Measurements from ENCODE around the gene ST8SIA1. TPM values are rescaled to one million over a fixed set of nuclear protein-coding genes. Genes with fewer than 3 reads are reported as not detected.

The ST8SIA1 gene
- total and polyA plus RNA-seq, 2 of the 4 experiments (the other 2 are of a cell fraction) = not detected

DNA sequence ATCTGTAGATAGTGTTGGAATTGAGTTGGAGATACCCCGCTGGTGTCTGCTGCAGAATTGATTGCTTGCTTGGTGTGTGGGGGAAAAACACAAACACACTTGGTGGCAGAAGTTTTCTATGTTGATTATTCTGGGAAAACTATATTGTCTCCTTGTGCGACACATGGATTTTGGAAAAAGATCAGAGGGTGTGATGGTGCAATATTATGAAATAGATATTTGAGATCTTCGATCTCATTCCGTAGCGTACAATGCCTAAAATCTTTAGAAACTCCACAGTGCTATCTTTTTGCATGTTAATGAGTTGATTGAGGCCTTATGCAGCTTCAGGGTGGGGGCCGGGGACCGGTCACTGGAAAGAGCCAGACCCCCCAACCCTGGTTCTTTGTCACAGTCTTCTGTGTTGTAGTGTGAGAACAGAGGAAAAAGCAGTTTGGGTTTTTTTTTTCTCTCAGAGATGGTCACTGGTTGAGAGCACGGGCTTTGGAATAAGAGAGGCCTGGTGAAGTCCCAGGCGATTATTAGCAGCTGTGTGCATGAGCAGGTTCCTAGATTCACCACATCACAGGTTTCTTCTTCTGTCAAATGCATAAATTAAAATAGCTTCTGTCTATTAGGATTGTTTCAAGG, 88.2 kb downstream of the ST8SIA1 start:
- Histone ChIP-seq H3K27me3 (ENCODE audit: control insufficient read depth, insufficient read depth, low read length) (no peaks in the 10 kb centered on the region), H2BK15ac (ENCODE audit: low read depth, low read length) (no peak overlapping the region), H3K36me3 (ENCODE audit: control insufficient read depth, insufficient read depth, low read length) (no peaks in the 10 kb centered on the region), H4K91ac (ENCODE audit: insufficient read depth, low read depth, low read length) (no peak overlapping the region), H2BK5ac (ENCODE audit: low read depth, low read length, poor library complexity, severe bottlenecking) (no peak overlapping the region), H3K9me1 (ENCODE audit: insufficient read depth, low read length) (no peaks in the 10 kb centered on the region), H4K8ac (ENCODE audit: low read depth in 2 of 2, low read length in 2 of 2) (no peak overlapping the region), H2BK120ac (ENCODE audit: low read depth, low read length) (no peak overlapping the region), H3K4me3 (ENCODE audit: insufficient read depth, low read depth, low read length) (no peak overlapping the region), H4K5ac (ENCODE audit: low read depth, low read length) (no peak overlapping the region), H2BK20ac (ENCODE audit: low read depth, low read length) (no peak overlapping the region), H3K18ac (ENCODE audit: low read depth, low read length) (no peak overlapping the region), H3K27ac (ENCODE audit: insufficient read depth, low read length) (no peak overlapping the region), H4K20me1 (ENCODE audit: insufficient read depth, low read length) (no peaks in the 10 kb centered on the region), H3K14ac (replicated peaks; ENCODE audit: low read depth, low read length) (no peak overlapping the region), H3K79me1 (ENCODE audit: low read depth in 1 of 2, low read length in 2 of 2) (no peaks in the 10 kb centered on the region), H3K9me3 (ENCODE audit: control insufficient read depth, insufficient read depth, low read length) (no peaks in the 10 kb centered on the region), H3K9ac (ENCODE audit: low read depth, low read length) (no peak overlapping the region), H3K4me1 (ENCODE audit: control insufficient read depth, insufficient read depth, low read length) (no peaks in the 10 kb centered on the region), H2AK5ac (ENCODE audit: low read depth, low read length) (no peak overlapping the region), H3K23ac (ENCODE audit: low read depth, low read length) (no peak overlapping the region), H2AK9ac (replicated peaks; ENCODE audit: low read depth, low read length, poor library complexity) (no peak overlapping the region), H3K4me2 (ENCODE audit: low read depth, low read length) (no peak overlapping the region), H2AFZ (replicated peaks; ENCODE audit: low read length, poor library complexity) (no peak overlapping the region), H3K4ac (ENCODE audit: low read depth, low read length) (no peak overlapping the region), H3K56ac (ENCODE audit: extremely low read depth, insufficient read depth, low read length) (no peak overlapping the region)
- ChIA-PET CTCF (no interaction called here), POLR2A (ENCODE audit: unreplicated experiment) (interaction anchor here (0.8 kb wide), 1 partner anchor 12 kb away, joined by 3 read pairs; no protein-coding TSS in a partner anchor)
- in situ Hi-C loops (cut with MboI; ENCODE audit: low sequenced_read_pairs) = no loop called here
- DNase-seq = no peak
- ATAC-seq (ENCODE audit: low read depth) = no peak
- TF ChIP-seq POLR2A (IDR thresholded peaks at IDR 0.05; ENCODE audit: low read depth, low read length) (no peak), MXI1 (IDR thresholded peaks at IDR 0.05; ENCODE audit: borderline replicate concordance, low read depth, low read length) (no peak), BHLHE40 (IDR thresholded peaks at IDR 0.05; ENCODE audit: low read depth, low read length) (no peak), FOS (IDR thresholded peaks at IDR 0.05; ENCODE audit: low read depth, low read length) (no peak), RFX5 (IDR thresholded peaks at IDR 0.05; ENCODE audit: low read depth, low read length) (no peak), RCOR1 (IDR thresholded peaks at IDR 0.05; ENCODE audit: insufficient replicate concordance, low read length) (no peak), SMC3 (IDR thresholded peaks at IDR 0.05; ENCODE audit: low read depth, low read length) (no peak), MAZ (IDR thresholded peaks at IDR 0.05; ENCODE audit: borderline replicate concordance, low read depth, low read length) (no peak), CEBPB (IDR thresholded peaks at IDR 0.05; ENCODE audit: low read depth, low read length) (no peak), RAD21 (IDR thresholded peaks at IDR 0.05; ENCODE audit: low read length) (no peak), NFE2L2 (IDR thresholded peaks at IDR 0.05; ENCODE audit: low read depth, low read length) (no peak), CHD1 (IDR thresholded peaks at IDR 0.05; ENCODE audit: low read depth, low read length) (no peak), MAFK (IDR thresholded peaks at IDR 0.05; ENCODE audit: low read depth, low read length) (no peak)
- TF ChIP-seq, protein P1, sequence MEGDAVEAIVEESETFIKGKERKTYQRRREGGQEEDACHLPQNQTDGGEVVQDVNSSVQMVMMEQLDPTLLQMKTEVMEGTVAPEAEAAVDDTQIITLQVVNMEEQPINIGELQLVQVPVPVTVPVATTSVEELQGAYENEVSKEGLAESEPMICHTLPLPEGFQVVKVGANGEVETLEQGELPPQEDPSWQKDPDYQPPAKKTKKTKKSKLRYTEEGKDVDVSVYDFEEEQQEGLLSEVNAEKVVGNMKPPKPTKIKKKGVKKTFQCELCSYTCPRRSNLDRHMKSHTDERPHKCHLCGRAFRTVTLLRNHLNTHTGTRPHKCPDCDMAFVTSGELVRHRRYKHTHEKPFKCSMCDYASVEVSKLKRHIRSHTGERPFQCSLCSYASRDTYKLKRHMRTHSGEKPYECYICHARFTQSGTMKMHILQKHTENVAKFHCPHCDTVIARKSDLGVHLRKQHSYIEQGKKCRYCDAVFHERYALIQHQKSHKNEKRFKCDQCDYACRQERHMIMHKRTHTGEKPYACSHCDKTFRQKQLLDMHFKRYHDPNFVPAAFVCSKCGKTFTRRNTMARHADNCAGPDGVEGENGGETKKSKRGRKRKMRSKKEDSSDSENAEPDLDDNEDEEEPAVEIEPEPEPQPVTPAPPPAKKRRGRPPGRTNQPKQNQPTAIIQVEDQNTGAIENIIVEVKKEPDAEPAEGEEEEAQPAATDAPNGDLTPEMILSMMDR (conservative IDR thresholded peaks at IDR 0.05; ENCODE audit: low read depth, low read length) = no peak
- TF ChIP-seq, protein P2, sequence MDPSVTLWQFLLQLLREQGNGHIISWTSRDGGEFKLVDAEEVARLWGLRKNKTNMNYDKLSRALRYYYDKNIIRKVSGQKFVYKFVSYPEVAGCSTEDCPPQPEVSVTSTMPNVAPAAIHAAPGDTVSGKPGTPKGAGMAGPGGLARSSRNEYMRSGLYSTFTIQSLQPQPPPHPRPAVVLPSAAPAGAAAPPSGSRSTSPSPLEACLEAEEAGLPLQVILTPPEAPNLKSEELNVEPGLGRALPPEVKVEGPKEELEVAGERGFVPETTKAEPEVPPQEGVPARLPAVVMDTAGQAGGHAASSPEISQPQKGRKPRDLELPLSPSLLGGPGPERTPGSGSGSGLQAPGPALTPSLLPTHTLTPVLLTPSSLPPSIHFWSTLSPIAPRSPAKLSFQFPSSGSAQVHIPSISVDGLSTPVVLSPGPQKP (IDR thresholded peaks at IDR 0.05; ENCODE audit: borderline replicate concordance, low read depth, low read length) = no peak
- TF ChIP-seq, protein P3, sequence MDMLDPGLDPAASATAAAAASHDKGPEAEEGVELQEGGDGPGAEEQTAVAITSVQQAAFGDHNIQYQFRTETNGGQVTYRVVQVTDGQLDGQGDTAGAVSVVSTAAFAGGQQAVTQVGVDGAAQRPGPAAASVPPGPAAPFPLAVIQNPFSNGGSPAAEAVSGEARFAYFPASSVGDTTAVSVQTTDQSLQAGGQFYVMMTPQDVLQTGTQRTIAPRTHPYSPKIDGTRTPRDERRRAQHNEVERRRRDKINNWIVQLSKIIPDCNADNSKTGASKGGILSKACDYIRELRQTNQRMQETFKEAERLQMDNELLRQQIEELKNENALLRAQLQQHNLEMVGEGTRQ (IDR thresholded peaks at IDR 0.05; ENCODE audit: low read depth, low read length) = no peak
- WGBS, 2 experiments (ENCODE audit: extremely low coverage in 2 of 2, insufficient read length in 1 of 2) = 67% methylated on average over 2 of the region's 9 CpGs; no CpG with 5 or more reads in 1 of the 2 experiments
- dilution Hi-C loops (cut with HindIII; ENCODE audit: low sequenced_read_pairs, unreplicated experiment) = no loop called here
- BruUV-seq (replicated peaks) = no TSS peak
- intact Hi-C loops (cut with micrococcal nuclease) = no loop called here
